22Rv1 (cell line): ENCODE results near the gene DNTT.

Experiments used
- ZFX ChIP-seq: fragments of 450-650 bp; IDR thresholded peaks from 2 replicates; pipeline ENCODE4 v1.6.1; 2017; ENCODE audit warnings: antibody characterized with exemption, borderline replicate concordance
- TF ChIP-seq, protein P1 (sequence below): fragments of 450-650 bp; IDR thresholded peaks from 2 replicates; pipeline ENCODE4 v1.5.1; 2017; ENCODE audit warnings: mild to moderate bottlenecking

DNA sequence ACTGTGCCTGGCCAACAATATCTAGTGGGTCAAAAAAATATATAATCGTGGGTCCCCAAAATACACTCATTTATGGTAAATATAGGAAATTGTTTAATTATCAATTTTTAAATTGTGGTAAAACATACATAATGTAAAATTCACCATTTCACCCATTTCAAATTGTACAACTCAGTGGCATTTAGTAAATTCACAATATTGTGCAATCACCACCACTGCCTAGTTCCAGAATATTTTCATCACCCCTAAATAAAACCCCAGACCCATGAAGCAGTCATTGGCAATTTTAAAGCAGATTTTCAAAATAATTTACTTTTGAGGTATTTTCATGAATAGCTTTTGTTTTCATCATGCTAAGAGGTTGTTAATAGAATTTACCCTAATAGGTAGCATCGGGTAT lies 43.1 kb upstream of the DNTT start:
- TF ChIP-seq, protein P1, sequence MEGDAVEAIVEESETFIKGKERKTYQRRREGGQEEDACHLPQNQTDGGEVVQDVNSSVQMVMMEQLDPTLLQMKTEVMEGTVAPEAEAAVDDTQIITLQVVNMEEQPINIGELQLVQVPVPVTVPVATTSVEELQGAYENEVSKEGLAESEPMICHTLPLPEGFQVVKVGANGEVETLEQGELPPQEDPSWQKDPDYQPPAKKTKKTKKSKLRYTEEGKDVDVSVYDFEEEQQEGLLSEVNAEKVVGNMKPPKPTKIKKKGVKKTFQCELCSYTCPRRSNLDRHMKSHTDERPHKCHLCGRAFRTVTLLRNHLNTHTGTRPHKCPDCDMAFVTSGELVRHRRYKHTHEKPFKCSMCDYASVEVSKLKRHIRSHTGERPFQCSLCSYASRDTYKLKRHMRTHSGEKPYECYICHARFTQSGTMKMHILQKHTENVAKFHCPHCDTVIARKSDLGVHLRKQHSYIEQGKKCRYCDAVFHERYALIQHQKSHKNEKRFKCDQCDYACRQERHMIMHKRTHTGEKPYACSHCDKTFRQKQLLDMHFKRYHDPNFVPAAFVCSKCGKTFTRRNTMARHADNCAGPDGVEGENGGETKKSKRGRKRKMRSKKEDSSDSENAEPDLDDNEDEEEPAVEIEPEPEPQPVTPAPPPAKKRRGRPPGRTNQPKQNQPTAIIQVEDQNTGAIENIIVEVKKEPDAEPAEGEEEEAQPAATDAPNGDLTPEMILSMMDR: no peak
- TF ChIP-seq ZFX: no peak
